ENCODE data around the gene AFF2.

GRCh38 chrX:148930206-148930729 lies 429.9 kb downstream of the AFF2 start:
- TF ChIP-seq CTCF (IDR thresholded peaks at IDR 0.05) (no peak), POLR2A (IDR thresholded peaks at IDR 0.05) (no peak)
